ENCODE data around the gene ARHGAP26.

The ARHGAP26 gene

DNA sequence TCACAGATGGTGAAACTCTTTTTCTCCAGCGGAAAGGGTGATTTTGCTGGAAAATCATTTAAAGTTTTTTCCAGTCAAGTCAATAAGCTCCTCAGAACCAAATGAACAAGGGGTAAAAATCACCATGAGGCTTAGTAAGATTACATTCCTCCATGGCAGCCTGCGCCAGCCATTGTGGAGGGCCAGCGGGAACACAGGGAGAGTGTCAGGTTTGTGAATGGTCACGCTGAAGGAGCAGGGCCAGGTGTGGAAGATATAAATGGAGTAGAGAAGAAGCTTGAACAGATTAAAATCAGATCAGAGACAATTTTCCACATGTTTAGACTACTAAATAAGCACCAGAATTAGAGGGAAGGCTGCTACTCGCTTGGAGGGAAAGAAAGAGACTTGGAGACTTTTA is 424.5 kb downstream of the ARHGAP26 start:
- TF ChIP-seq, protein P1, sequence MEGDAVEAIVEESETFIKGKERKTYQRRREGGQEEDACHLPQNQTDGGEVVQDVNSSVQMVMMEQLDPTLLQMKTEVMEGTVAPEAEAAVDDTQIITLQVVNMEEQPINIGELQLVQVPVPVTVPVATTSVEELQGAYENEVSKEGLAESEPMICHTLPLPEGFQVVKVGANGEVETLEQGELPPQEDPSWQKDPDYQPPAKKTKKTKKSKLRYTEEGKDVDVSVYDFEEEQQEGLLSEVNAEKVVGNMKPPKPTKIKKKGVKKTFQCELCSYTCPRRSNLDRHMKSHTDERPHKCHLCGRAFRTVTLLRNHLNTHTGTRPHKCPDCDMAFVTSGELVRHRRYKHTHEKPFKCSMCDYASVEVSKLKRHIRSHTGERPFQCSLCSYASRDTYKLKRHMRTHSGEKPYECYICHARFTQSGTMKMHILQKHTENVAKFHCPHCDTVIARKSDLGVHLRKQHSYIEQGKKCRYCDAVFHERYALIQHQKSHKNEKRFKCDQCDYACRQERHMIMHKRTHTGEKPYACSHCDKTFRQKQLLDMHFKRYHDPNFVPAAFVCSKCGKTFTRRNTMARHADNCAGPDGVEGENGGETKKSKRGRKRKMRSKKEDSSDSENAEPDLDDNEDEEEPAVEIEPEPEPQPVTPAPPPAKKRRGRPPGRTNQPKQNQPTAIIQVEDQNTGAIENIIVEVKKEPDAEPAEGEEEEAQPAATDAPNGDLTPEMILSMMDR (IDR thresholded peaks at IDR 0.05) = no peak

DNA sequence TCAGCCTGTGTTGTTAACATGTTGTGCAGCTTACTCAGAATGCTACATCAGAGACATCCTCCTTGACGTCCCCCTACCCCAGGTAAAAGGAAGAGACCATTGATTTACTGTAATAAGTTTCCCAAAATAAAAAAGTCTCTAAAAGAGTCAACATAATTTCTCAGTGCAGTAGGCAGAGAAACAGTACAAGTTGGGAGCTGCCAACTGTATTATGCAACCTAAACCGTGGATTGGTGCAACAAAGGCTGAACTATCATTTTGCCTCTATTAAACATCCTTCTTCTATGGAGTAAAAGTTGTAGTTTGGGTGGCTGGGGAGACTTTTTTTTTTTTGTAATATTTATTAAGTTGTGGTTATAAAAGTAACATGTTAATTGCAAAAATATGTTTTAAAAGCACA is 425.3 kb downstream of the ARHGAP26 start:
- TF ChIP-seq, protein P1 (IDR thresholded peaks at IDR 0.05) = no peak

DNA sequence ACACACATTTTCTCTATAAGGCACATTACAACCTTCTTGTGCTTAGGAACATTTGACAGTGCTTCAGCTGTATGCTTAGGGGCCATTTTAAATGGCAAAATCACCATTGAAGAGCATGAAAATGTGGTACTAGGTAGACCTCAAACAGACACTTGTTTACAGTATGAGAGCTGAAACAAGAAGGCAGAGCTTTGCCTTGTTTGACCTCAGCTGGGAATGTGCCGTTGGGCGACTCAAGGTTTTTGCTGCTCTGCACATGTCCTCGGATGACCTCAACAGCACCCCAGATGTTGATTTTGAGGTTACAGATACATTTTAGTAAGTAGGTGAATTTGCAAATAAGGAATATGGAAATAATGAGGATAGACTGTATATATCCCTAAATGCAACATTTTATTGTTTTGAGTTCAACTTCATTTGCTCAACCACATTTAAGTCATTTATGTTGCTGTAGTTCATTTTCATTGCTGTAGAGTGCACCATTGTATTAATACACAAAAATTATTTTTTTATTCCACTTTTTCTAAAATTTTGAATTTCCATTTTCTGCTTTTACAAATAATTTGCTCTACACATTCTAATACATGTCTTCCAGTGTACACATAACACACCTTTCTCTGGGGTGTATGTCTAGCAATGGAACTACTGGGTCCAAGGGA is 426.6 kb downstream of the ARHGAP26 start:
- TF ChIP-seq, protein P1 (IDR thresholded peaks at IDR 0.05) = no peak

DNA sequence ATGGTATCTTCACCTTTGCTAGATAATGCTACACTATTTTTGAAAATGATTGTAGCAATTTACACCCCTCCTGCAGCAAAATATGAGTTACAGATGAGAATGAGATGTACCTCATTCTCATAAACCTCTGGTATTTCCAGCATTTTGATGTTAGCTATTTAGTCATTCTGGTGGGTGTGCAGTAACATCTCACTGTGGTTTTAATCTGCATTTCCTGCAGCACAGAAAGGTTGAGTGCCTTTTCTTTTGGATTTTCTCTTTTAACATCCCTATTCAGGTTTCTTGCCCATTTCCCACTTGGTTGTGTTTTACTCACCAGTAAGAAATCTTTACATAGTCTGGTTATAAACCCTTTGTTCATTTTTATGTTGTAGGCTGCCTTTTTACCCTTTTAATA is 427.1 kb downstream of the ARHGAP26 start:
- TF ChIP-seq, protein P1 (IDR thresholded peaks at IDR 0.05) = no peak

DNA sequence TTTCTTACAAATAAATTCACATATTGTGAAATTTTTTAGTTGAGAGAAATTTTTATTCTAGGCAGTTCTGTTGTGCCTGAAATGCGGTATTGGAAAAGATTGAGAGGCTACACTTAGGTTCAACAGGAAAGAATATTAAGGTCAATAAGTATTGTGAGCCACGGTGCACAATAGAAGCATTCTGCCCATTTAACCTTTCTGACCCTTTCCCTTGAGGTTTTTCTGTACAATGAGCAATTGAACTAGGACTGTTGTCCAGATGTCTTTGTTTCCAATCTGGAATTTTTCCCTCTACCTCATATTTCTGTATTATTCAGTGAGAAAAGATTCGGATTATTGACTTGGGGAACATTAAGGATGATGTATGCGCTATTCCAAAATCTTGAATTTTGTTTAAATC is 428.2 kb downstream of the ARHGAP26 start:
- TF ChIP-seq, protein P1 (IDR thresholded peaks at IDR 0.05) = no peak

DNA sequence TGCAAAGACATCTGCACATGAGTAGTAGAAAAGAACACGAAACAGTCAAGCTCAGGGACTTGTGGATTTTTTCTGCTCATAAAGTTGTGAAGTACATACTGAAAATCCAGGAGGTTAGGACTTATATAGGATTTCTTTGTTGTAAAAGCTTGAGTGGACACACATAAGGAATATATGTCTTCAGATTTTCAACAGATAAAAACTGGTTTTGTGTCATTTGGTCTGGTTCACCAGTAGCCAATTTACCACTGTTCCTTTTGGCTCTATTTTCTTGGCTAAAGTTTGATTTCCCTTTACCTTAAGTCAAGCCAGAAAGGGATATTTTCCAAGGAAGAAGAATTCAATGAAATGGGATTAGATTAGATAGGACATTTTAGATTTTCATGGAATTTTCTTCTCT is 429.0 kb downstream of the ARHGAP26 start:
- TF ChIP-seq, protein P1 (IDR thresholded peaks at IDR 0.05) = no peak

DNA sequence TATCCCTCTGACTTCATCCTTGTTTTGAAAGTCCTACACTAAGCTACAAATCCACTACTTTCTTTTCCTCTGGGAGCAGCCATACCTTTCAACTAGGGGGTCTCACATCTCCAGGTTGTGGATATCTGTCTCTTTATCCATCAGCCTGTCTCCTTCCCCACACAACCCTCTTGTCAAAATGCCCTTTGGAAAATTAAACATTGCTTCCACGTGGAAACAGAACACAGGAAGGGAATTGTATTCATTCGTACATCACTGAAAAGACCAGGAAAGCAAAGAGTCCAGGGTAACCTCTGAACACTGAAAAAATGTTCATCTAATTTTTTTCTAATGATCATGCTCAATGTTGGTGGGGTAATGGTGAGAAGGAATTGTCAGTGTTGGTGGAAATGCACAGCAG is 429.7 kb downstream of the ARHGAP26 start:
- TF ChIP-seq, protein P1 (IDR thresholded peaks at IDR 0.05) = no peak
